GM12878 (cell line): ENCODE data around the gene DUOX2. TPM values are rescaled to one million over a fixed set of nuclear protein-coding genes. Genes with fewer than 3 reads are reported as not detected.

Source experiments
- ATAC-seq: fragments of 200-7000 bp; cut with Tn5 transposase; 3 replicates; pipeline ENCODE4 v1.9.1; 2020; ENCODE audit warnings: mild to moderate bottlenecking, moderate library complexity
- BruUV-seq: library from RNA; stranded (reverse); fragments of 400-500 nt; replicated peaks from 2 replicates; lab custom pipeline; 2021; lab: Mats Ljungman, UMichigan
- CTCF ChIA-PET: fragments of 300-600 bp; sonication (Branson Sonifier 250); formaldehyde crosslinking; extraction: SDS; loops from one replicate; lab custom pipeline; 2021; ENCODE audit warnings: inconsistent platforms; lab: Yijun Ruan, JAX
- POLR2A ChIA-PET: fragments of 350-600 bp; formaldehyde crosslinking; extraction: SDS; loops from one replicate; lab custom pipeline; 2021; ENCODE audit warnings: inconsistent platforms; lab: Charles Lee
- RAD21 ChIA-PET: fragments of 300-600 bp; sonication (Branson Sonifier 250); formaldehyde crosslinking; loops from one replicate; lab custom pipeline; 2023; ENCODE audit warnings: antibody characterized with exemption; ENCODE audit not compliant: unreplicated experiment; lab: Charles Lee
- SMC1A ChIA-PET: fragments of 300-600 bp; sonication (Branson Sonifier 250); formaldehyde crosslinking; loops from one replicate; lab custom pipeline; 2023; ENCODE audit not compliant: unreplicated experiment, uncharacterized antibody; lab: Charles Lee
- DNase-seq: peaks from one replicate; pipeline ENCODE4 v3.0.0-alpha.2; 2011; ENCODE audit warnings: low read depth, low spot score
- FAIRE-seq: peaks from 3 replicates; lab custom pipeline; 2011; peaks lifted over from hg19 to GRCh38; lab: Jason Lieb, UNC
- H2AFZ ChIP-seq: 2 replicates; pipeline ENCODE4 v1.6.0; 2011; ENCODE audit warnings: low read depth, low read length, control low read depth; ENCODE audit not compliant: control insufficient read depth
- H3K27ac ChIP-seq: 2 replicates; pipeline ENCODE4 v1.5.1; 2011; ENCODE audit warnings: control low read depth; ENCODE audit not compliant: control insufficient read depth, insufficient read depth
- H3K27me3 ChIP-seq, 2 experiments: replicated peaks in 1 of 2; 2 replicates each; pipeline versions ENCODE4 v1.6.0 to v1.6.1; 2011; ENCODE audit warnings: low read length in 1 of 2; ENCODE audit not compliant: control insufficient read depth in 2 of 2, insufficient read depth in 2 of 2
- H3K36me3 ChIP-seq, 2 experiments: 2 replicates each; pipeline ENCODE4 v1.5.1; 2011; ENCODE audit warnings: low read length in 1 of 2; ENCODE audit not compliant: control insufficient read depth in 2 of 2, insufficient read depth in 2 of 2
- H3K4me1 ChIP-seq: 2 replicates; pipeline ENCODE4 v1.6.1; 2011; ENCODE audit warnings: mild to moderate bottlenecking, low read length, moderate library complexity, mixed read lengths; ENCODE audit not compliant: control insufficient read depth, insufficient read depth
- H3K4me2 ChIP-seq: 2 replicates; pipeline ENCODE4 v1.6.0; 2011; ENCODE audit warnings: control low read depth; ENCODE audit not compliant: control insufficient read depth, insufficient read depth
- H3K4me3 ChIP-seq: fragments of 200-600 bp; sonication (generic); 2 replicates; pipeline ENCODE4 v1.5.1; 2016
- H3K79me2 ChIP-seq: 2 replicates; pipeline ENCODE4 v1.6.0; 2011; ENCODE audit warnings: low read length; ENCODE audit not compliant: control insufficient read depth, insufficient read depth
- H3K9ac ChIP-seq: 2 replicates; pipeline ENCODE4 v1.8.0; 2011; ENCODE audit warnings: low read length, control low read depth, mixed read lengths; ENCODE audit not compliant: control insufficient read depth, insufficient read depth
- H3K9me3 ChIP-seq: replicated peaks from 3 replicates; pipeline ENCODE4 v1.5.1; 2011; ENCODE audit warnings: mild to moderate bottlenecking, low read length; ENCODE audit not compliant: control insufficient read depth, insufficient read depth
- H4K20me1 ChIP-seq: 2 replicates; pipeline ENCODE4 v1.6.0; 2011; ENCODE audit not compliant: control insufficient read depth, insufficient read depth
- ASH2L ChIP-seq: fragments of 300-600, 200-600 bp; sonication (generic); IDR thresholded peaks from 2 replicates; pipeline ENCODE4 v1.6.1; 2017; ENCODE audit warnings: low read depth, mild to moderate bottlenecking, borderline replicate concordance
- CBFB ChIP-seq: IDR thresholded peaks from 2 replicates; pipeline ENCODE4 v1.6.1; 2016; ENCODE audit warnings: antibody characterized with exemption, low read depth
- EZH2 ChIP-seq: IDR thresholded peaks from 2 replicates; pipeline ENCODE4 v1.6.1; 2012; ENCODE audit warnings: low read depth, mild to moderate bottlenecking, control low read depth, inconsistent platforms, low read length, borderline replicate concordance; ENCODE audit not compliant: control insufficient read depth
- GATAD2B ChIP-seq: fragments of 450-650 bp; conservative IDR thresholded peaks from 2 replicates; pipeline ENCODE4 v1.6.1; 2017; ENCODE audit warnings: low read depth, mild to moderate bottlenecking, moderate library complexity
- HCFC1 ChIP-seq: fragments of 150-350 bp; IDR thresholded peaks from 2 replicates; pipeline ENCODE4 v1.6.1; 2014; ENCODE audit warnings: low read length
- IKZF2 ChIP-seq, 2 experiments: fragments of 450-650 bp; IDR thresholded peaks; 2 replicates each; pipeline ENCODE4 v1.6.1; 2017; ENCODE audit warnings: mild to moderate bottlenecking in 2 of 2, moderate library complexity in 2 of 2
- MTA2 ChIP-seq: fragments of 450-650 bp; IDR thresholded peaks from 2 replicates; pipeline ENCODE4 v1.6.1; 2016; ENCODE audit warnings: low read depth, mild to moderate bottlenecking, moderate library complexity
- NBN ChIP-seq: fragments of 450-650 bp; IDR thresholded peaks from 2 replicates; pipeline ENCODE4 v1.6.1; 2016
- POLR2AphosphoS2 ChIP-seq: IDR thresholded peaks from 2 replicates; pipeline ENCODE4 v1.6.1; 2011; ENCODE audit warnings: low read depth, mild to moderate bottlenecking, low read length, improper control_type of control experiment, moderate library complexity
- POU2F2 ChIP-seq: IDR thresholded peaks from 3 replicates; pipeline ENCODE4 v1.6.1; 2011; ENCODE audit warnings: low read depth, mild to moderate bottlenecking, low read length, borderline replicate concordance
- RUNX3 ChIP-seq: IDR thresholded peaks from 2 replicates; pipeline ENCODE4 v1.6.1; 2012; ENCODE audit warnings: low read length, inconsistent platforms
- SIX5 ChIP-seq: IDR thresholded peaks from 2 replicates; pipeline ENCODE4 v1.6.1; 2011; ENCODE audit warnings: mild to moderate bottlenecking, low read depth, low read length, moderate library complexity; ENCODE audit not compliant: severe bottlenecking
- SREBF1 ChIP-seq: IDR thresholded peaks from 2 replicates; pipeline ENCODE4 v1.6.1; 2012; ENCODE audit warnings: mild to moderate bottlenecking, low read length
- STAT1 ChIP-seq: fragments of 450-650 bp; conservative IDR thresholded peaks from 2 replicates; pipeline ENCODE4 v1.6.1; 2014; ENCODE audit warnings: antibody characterized with exemption, mild to moderate bottlenecking
- TCF7 ChIP-seq: IDR thresholded peaks from 2 replicates; pipeline ENCODE4 v1.6.1; 2014; ENCODE audit warnings: antibody characterized with exemption, borderline replicate concordance
- YBX1 ChIP-seq: fragments of 450-650 bp; IDR thresholded peaks from 2 replicates; pipeline ENCODE4 v1.6.1; 2016; ENCODE audit warnings: antibody characterized with exemption
- ZBED1 ChIP-seq: IDR thresholded peaks from 2 replicates; pipeline ENCODE4 v1.6.1; 2016; ENCODE audit warnings: borderline replicate concordance
- ZNF207 ChIP-seq: fragments of 450-650 bp; IDR thresholded peaks from 2 replicates; pipeline ENCODE4 v1.6.1; 2014; ENCODE audit warnings: antibody characterized with exemption, mild to moderate bottlenecking, borderline replicate concordance
- WGBS: methylation state at CpG from one replicate; pipeline ENCODE4 v1.1.6; 2016; ENCODE audit warnings: low lambda C conversion rate; ENCODE audit not compliant: insufficient replicate concordance, insufficient coverage; ENCODE audit errors: missing lambda C conversion rate; 5-methylcytosine and 5-hydroxymethylcytosine counted together
- in situ Hi-C: fragments of 300-500 bp; cut with MboI; formaldehyde crosslinking; loops from 9 replicates; pipeline ENCODE4 v1.14.3; 2018; ENCODE audit warnings: mixed read lengths
- intact Hi-C: fragments of 100-400 bp; cut with micrococcal nuclease; formaldehyde crosslinking; loops from one replicate; pipeline ENCODE4 v1.14.2; 2022; ENCODE audit not compliant: unreplicated experiment
- polyA plus RNA-seq, 11 experiments: library from polyadenylated mRNA; depleted of rRNA in 4 of 11; unstranded in 6 of 11; stranded (reverse) in 5 of 11; fragments of >200 nt; fragmentation: Nextera tagmentation in 4 of 11; fragmentation: Illumina TruSeq in 1 of 11; extraction: Ambion mirVana in 4 of 11; extraction: Trizol in 1 of 11; gene quantifications; 1 replicate in 1 of 11; 2 replicates in 10 of 11; pipeline versions ENCODE4 v1.2.1 to v1.2.3, GENCODE V29; 2011 to 2016; ENCODE audit warnings: inconsistent platforms in 2 of 11, missing spikeins in 2 of 11, low read depth in 1 of 11
- total RNA-seq, 4 experiments: library from RNA; depleted of rRNA in 3 of 4; stranded (reverse); fragments of >200 nt in 3 of 4; fragmentation: Illumina TruSeq in 1 of 4; extraction: Trizol in 1 of 4; gene quantifications; 2 replicates each; pipeline versions ENCODE4 v1.2.1 to v1.2.3, GENCODE V29; 2013 to 2021
- TF ChIP-seq, protein P1 (sequence below): fragments of 450-650 bp; formaldehyde crosslinking; IDR thresholded peaks from 2 replicates; pipeline ENCODE4 v1.4.0; 2022; ENCODE audit warnings: mild to moderate bottlenecking, moderate library complexity
- TF ChIP-seq, protein P2 (sequence below): fragments of 450-650 bp; IDR thresholded peaks from 2 replicates; pipeline ENCODE4 v1.6.1; 2017; ENCODE audit warnings: mild to moderate bottlenecking, moderate library complexity

Gene DUOX2
- total and polyA plus RNA-seq, 10 of the 15 experiments (the other 5 are each of a cell fraction or from before 2014, with no cell fraction given): 0.05 TPM; not detected in 9

DNA sequence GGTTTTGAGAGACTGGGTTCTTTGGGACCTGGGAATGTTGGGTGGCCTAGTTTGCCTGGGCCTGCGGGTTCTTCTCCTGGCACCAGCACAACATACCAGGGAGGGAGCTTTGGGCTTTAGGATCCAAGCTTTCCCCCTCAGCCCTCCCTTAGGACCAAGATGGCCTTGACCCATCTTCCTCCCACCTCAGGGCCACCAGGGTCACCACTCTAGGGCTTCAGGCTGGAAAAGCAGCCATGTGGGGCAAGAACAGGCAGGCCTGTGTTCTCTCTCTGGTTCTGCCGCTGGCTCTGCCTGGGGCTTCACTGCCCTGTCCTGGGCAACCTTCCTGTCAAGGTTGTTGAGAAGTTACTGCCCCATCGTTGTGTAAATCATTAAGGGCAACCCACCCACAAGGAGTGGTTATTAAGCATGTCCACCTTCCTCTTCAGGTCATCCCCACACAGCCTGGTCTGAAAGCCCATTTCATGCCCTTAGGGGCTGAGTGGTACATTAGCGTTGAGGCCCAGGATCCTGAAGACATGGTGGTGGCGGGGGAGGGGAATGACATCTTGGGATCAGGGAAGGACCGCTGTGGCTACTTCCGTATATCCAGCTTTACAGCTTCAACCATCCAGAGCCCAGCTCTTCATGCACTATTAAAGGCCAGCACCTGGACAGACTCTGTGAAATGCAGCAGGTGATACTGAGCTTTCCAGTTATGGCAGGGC is 16.5 kb upstream of the DUOX2 start:
- H3K79me2 ChIP-seq: no peaks in the 10 kb centered on the region
- ChIA-PET CTCF (interaction anchor here (1.4 to 4.6 kb wide), 5 partner anchors 9 to 74 kb away, joined by 4 to 23 read pairs (median 8); no protein-coding TSS in a partner anchor), SMC1A (interaction anchor here (0.9 kb wide), 1 partner anchor 43 kb away, joined by 4 read pairs; no protein-coding TSS in a partner anchor), RAD21 (interaction anchor here (0.6 kb wide), 1 partner anchor 428 kb away, joined by 3 read pairs; no protein-coding TSS in a partner anchor), POLR2A (no interaction called here)
- no peak for FAIRE-seq
- no peak for DNase-seq
- H3K27ac ChIP-seq: no peak overlapping the region
- H3K36me3 ChIP-seq: no peaks in the 10 kb centered on the region
- no peaks in the 10 kb centered on the region for H4K20me1 ChIP-seq
- ATAC-seq: no peak
- in situ Hi-C loops: no loop called here
- H3K4me1 ChIP-seq: no peaks in the 10 kb centered on the region
- intact Hi-C loops: no loop called here
- no peak overlapping the region for H3K4me2 ChIP-seq
- H2AFZ ChIP-seq: no peak overlapping the region
- TF ChIP-seq, protein P1, sequence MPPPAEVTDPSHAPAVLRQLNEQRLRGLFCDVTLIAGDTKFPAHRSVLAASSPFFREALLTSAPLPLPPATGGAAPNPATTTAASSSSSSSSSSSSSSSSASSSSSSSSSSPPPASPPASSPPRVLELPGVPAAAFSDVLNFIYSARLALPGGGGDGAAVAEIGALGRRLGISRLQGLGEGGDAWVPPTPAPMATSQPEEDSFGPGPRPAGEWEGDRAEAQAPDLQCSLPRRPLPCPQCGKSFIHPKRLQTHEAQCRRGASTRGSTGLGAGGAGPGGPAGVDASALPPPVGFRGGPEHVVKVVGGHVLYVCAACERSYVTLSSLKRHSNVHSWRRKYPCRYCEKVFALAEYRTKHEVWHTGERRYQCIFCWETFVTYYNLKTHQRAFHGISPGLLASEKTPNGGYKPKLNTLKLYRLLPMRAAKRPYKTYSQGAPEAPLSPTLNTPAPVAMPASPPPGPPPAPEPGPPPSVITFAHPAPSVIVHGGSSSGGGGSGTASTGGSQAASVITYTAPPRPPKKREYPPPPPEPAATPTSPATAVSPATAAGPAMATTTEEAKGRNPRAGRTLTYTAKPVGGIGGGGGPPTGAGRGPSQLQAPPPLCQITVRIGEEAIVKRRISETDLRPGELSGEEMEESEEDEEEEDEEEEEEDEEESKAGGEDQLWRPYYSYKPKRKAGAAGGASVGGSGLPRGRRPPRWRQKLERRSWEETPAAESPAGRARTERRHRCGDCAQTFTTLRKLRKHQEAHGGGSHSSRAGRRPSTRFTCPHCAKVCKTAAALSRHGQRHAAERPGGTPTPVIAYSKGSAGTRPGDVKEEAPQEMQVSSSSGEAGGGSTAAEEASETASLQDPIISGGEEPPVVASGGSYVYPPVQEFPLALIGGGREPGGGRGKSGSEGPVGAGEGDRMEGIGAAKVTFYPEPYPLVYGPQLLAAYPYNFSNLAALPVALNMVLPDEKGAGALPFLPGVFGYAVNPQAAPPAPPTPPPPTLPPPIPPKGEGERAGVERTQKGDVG (CRISPR knock-in tag): no peak
- TF ChIP-seq EZH2 (no peak), SIX5 (no peak), HCFC1 (no peak), NBN (no peak), IKZF2 (IDR thresholded peaks at IDR 0.05) (no peak), YBX1 (no peak), POLR2AphosphoS2 (no peak), ZBED1 (no peak), POU2F2 (no peak), GATAD2B (no peak), ASH2L (no peak), STAT1 (no peak), CBFB (no peak), TCF7 (no peak), ZNF207 (no peak), SREBF1 (no peak), RUNX3 (no peak), MTA2 (no peak)
- TF ChIP-seq, protein P2, sequence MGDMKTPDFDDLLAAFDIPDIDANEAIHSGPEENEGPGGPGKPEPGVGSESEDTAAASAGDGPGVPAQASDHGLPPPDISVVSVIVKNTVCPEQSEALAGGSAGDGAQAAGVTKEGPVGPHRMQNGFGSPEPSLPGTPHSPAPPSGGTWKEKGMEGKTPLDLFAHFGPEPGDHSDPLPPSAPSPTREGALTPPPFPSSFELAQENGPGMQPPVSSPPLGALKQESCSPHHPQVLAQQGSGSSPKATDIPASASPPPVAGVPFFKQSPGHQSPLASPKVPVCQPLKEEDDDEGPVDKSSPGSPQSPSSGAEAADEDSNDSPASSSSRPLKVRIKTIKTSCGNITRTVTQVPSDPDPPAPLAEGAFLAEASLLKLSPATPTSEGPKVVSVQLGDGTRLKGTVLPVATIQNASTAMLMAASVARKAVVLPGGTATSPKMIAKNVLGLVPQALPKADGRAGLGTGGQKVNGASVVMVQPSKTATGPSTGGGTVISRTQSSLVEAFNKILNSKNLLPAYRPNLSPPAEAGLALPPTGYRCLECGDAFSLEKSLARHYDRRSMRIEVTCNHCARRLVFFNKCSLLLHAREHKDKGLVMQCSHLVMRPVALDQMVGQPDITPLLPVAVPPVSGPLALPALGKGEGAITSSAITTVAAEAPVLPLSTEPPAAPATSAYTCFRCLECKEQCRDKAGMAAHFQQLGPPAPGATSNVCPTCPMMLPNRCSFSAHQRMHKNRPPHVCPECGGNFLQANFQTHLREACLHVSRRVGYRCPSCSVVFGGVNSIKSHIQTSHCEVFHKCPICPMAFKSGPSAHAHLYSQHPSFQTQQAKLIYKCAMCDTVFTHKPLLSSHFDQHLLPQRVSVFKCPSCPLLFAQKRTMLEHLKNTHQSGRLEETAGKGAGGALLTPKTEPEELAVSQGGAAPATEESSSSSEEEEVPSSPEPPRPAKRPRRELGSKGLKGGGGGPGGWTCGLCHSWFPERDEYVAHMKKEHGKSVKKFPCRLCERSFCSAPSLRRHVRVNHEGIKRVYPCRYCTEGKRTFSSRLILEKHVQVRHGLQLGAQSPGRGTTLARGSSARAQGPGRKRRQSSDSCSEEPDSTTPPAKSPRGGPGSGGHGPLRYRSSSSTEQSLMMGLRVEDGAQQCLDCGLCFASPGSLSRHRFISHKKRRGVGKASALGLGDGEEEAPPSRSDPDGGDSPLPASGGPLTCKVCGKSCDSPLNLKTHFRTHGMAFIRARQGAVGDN: no peak
- no peak overlapping the region for H3K4me3 ChIP-seq
- H3K9ac ChIP-seq: no peak overlapping the region
- 67% methylated on average over 7 of the region's 7 CpGs for WGBS
- no peaks in the 10 kb centered on the region for H3K9me3 ChIP-seq
- peaks cover 7 to 12% of the 10 kb centered on the region in 2 experiments for H3K27me3 ChIP-seq
- no TSS peak for BruUV-seq
